Gastroesophageal sphincter (tissue), 3 donors: ENCODE measurements around the gene MDH1B.

Experiments
- CTCF ChIP-seq, 4 experiments: fragments of 200-600 bp in 2 of 4; fragments of 450-650 bp in 2 of 4; sonication (generic) in 1 of 4; IDR thresholded peaks; one replicate each; pipeline ENCODE4 v1.5.1; 2017 to 2019; ENCODE audit warnings: antibody characterized with exemption in 4 of 4, mild to moderate bottlenecking in 2 of 4, moderate library complexity in 2 of 4
- EP300 ChIP-seq: sonication (generic); formaldehyde crosslinking; IDR thresholded peaks from one replicate; pipeline ENCODE4 v1.6.1; 2017; ENCODE audit warnings: antibody characterized with exemption, mild to moderate bottlenecking
- POLR2A ChIP-seq, 2 donors: fragments of 450-650 bp; IDR thresholded peaks; one replicate each; pipeline ENCODE4 v1.6.1; 2017; ENCODE audit warnings: antibody characterized with exemption in 2 of 2, mild to moderate bottlenecking in 2 of 2, moderate library complexity in 1 of 2
- POLR2AphosphoS5 ChIP-seq: sonication (generic); formaldehyde crosslinking; IDR thresholded peaks from one replicate; pipeline ENCODE4 v1.6.1; 2017; ENCODE audit warnings: antibody characterized with exemption

GRCh38 chr2:206721256-206721920 lies 43.7 kb downstream of the MDH1B start:
- TF ChIP-seq EP300 = no peak
- TF ChIP-seq POLR2A (IDR thresholded peaks at IDR 0.05) = no peak
- no peak for TF ChIP-seq CTCF (IDR thresholded peaks at IDR 0.05)
- no peak for TF ChIP-seq POLR2AphosphoS5
